Measurements from ENCODE around the gene THRB. TPM values are rescaled to one million over a fixed set of nuclear protein-coding genes. Genes with fewer than 3 reads are reported as not detected.

Gene THRB
- total and polyA plus RNA-seq, 2 experiments from 2014 or later, result 26.8 to 60.0 TPM

- Histone ChIP-seq H3K4me2 (no peak overlapping the region), H3K27me3 (no peaks in the 10 kb centered on the region), H3K9me2 (replicated peaks; ENCODE audit: insufficient read depth) (no peaks in the 10 kb centered on the region), H3K4me3 (no peak overlapping the region), H4K20me1 (ENCODE audit: insufficient read depth, poor library complexity, severe bottlenecking) (no peaks in the 10 kb centered on the region), H3K36me3 (replicated peaks; ENCODE audit: insufficient read depth, low read depth) (no peaks in the 10 kb centered on the region), H3K27ac (no peak overlapping the region), H3K9me3 (ENCODE audit: low read depth) (no peaks in the 10 kb centered on the region), H3K79me2 (no peaks in the 10 kb centered on the region), H3K4me1 (ENCODE audit: insufficient read depth) (peaks cover 4% of the 10 kb centered on the region), H2AFZ (no peak overlapping the region)
- no peak for DNase-seq (ENCODE audit: low spot score)
- WGBS (ENCODE audit: low lambda C conversion rate, missing lambda C conversion rate), result 65% methylated on average over 4 of the region's 4 CpGs
- no peak for TF ChIP-seq EZH2 (IDR thresholded peaks at IDR 0.05; ENCODE audit: borderline replicate concordance)
- no peak for TF ChIP-seq EZH2phosphoT487 (IDR thresholded peaks at IDR 0.05; ENCODE audit: low read depth, severe bottlenecking, unreplicated experiment)
- TF ChIP-seq, protein P1, sequence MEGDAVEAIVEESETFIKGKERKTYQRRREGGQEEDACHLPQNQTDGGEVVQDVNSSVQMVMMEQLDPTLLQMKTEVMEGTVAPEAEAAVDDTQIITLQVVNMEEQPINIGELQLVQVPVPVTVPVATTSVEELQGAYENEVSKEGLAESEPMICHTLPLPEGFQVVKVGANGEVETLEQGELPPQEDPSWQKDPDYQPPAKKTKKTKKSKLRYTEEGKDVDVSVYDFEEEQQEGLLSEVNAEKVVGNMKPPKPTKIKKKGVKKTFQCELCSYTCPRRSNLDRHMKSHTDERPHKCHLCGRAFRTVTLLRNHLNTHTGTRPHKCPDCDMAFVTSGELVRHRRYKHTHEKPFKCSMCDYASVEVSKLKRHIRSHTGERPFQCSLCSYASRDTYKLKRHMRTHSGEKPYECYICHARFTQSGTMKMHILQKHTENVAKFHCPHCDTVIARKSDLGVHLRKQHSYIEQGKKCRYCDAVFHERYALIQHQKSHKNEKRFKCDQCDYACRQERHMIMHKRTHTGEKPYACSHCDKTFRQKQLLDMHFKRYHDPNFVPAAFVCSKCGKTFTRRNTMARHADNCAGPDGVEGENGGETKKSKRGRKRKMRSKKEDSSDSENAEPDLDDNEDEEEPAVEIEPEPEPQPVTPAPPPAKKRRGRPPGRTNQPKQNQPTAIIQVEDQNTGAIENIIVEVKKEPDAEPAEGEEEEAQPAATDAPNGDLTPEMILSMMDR (IDR thresholded peaks at IDR 0.05; ENCODE audit: poor library complexity), result no peak
These were observed 272.4 kb downstream of the THRB start for GRCh38 chr3:24222165-24222805.

DNA sequence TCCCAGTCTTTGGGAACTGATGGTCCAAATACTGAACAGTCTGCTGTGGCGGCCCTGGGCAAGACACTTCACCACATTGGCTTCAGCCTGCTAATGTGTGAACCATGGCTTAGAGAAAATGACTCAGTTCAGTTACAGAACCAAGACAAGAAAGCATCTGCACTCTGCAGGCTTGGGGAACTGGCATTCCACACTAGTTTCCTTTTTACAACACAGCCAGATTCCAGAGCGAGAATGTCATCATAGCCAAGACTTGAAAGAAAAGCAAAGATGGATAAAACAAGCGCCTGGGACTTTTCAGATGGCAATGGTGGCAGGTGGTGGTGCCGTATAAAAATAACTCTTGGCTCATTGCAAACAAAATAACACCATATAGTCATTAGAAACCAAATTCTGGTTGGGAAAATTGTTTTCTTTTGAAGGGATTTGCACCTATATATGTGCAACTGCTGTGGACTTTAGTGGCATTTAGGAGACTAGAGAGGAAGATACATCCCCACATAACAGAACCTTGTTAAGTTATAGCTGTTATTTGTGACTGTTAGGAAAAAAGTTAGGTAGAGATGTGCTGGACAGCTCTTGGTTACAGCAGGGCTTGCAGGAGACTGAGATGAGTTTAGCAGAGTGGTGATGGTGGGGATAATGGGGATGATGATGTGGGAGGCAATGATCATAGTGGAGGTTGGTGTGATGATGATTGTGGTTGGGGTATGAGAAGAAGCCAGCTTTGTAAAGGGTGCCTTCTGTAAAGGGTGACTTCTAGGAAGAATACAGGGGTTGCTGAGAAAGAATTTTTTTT is 273.6 kb downstream of the THRB start:
- TF ChIP-seq EZH2 (IDR thresholded peaks at IDR 0.05; ENCODE audit: borderline replicate concordance), result no peak
- TF ChIP-seq EZH2phosphoT487 (IDR thresholded peaks at IDR 0.05; ENCODE audit: low read depth, severe bottlenecking, unreplicated experiment), result no peak
- TF ChIP-seq, protein P1 (IDR thresholded peaks at IDR 0.05; ENCODE audit: poor library complexity), result no peak
- H2AFZ ChIP-seq, result no peak overlapping the region
- no peaks in the 10 kb centered on the region for H3K79me2 ChIP-seq
- peak; percentile 72 for DNase-seq (ENCODE audit: low spot score)
- H3K27ac ChIP-seq, result peak overlapping the region; percentile 38
- WGBS (ENCODE audit: low lambda C conversion rate, missing lambda C conversion rate), result 33% methylated on average over 4 of the region's 4 CpGs
- peaks cover 4% of the 10 kb centered on the region for H3K4me1 ChIP-seq (ENCODE audit: insufficient read depth)
- H3K9me2 ChIP-seq (replicated peaks; ENCODE audit: insufficient read depth), result no peaks in the 10 kb centered on the region
- no peaks in the 10 kb centered on the region for H4K20me1 ChIP-seq (ENCODE audit: insufficient read depth, poor library complexity, severe bottlenecking)
- H3K36me3 ChIP-seq (replicated peaks; ENCODE audit: insufficient read depth, low read depth), result no peaks in the 10 kb centered on the region
- H3K27me3 ChIP-seq, result no peaks in the 10 kb centered on the region
- H3K4me2 ChIP-seq, result no peak overlapping the region
- no peak overlapping the region for H3K4me3 ChIP-seq
- H3K9me3 ChIP-seq (ENCODE audit: low read depth), result no peaks in the 10 kb centered on the region

DNA sequence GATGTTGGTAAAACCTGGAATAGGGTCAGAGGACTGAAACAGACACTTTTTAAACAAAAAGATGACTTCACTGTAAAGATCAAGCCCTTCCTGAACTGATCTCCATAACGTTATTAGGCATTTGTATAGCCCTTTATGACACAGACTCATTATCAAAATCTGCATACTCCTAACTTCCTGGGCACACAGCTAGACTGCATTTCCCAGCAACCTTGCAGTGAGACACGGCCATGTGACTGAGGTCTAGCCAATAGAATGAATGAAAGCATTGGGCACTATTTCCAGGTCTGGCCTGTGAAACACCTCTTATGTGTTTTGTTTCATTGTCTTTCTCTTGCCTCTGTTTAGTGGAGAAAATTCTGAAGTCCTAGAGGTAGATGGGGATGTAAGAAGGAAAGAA is 279.1 kb downstream of the THRB start:
- no peaks in the 10 kb centered on the region for H3K27me3 ChIP-seq
- H2AFZ ChIP-seq, result no peak overlapping the region
- no peak overlapping the region for H3K27ac ChIP-seq
- no peak for DNase-seq (ENCODE audit: low spot score)
- H3K4me2 ChIP-seq, result no peak overlapping the region
- H3K9me3 ChIP-seq (ENCODE audit: low read depth), result no peaks in the 10 kb centered on the region
- H3K36me3 ChIP-seq (replicated peaks; ENCODE audit: insufficient read depth, low read depth), result no peaks in the 10 kb centered on the region
- H4K20me1 ChIP-seq (ENCODE audit: insufficient read depth, poor library complexity, severe bottlenecking), result no peaks in the 10 kb centered on the region
- H3K4me1 ChIP-seq (ENCODE audit: insufficient read depth), result peaks cover 2% of the 10 kb centered on the region
- H3K79me2 ChIP-seq, result no peaks in the 10 kb centered on the region
- no peak overlapping the region for H3K4me3 ChIP-seq
- TF ChIP-seq, protein P1 (IDR thresholded peaks at IDR 0.05; ENCODE audit: poor library complexity), result no peak
- TF ChIP-seq EZH2phosphoT487 (IDR thresholded peaks at IDR 0.05; ENCODE audit: low read depth, severe bottlenecking, unreplicated experiment), result no peak
- TF ChIP-seq EZH2 (IDR thresholded peaks at IDR 0.05; ENCODE audit: borderline replicate concordance), result no peak
- 81% methylated on average over 2 of the region's 2 CpGs for WGBS (ENCODE audit: low lambda C conversion rate, missing lambda C conversion rate)
- no peaks in the 10 kb centered on the region for H3K9me2 ChIP-seq (replicated peaks; ENCODE audit: insufficient read depth)
